Endothelial cell of umbilical vein (primary cell): ENCODE data around the gene THBS4. TPM values are rescaled to one million over a fixed set of nuclear protein-coding genes. Genes with fewer than 3 reads are reported as not detected.

Experiments
- BruUV-seq: library from RNA; stranded (reverse); fragments of 400-500 nt; replicated peaks from 2 replicates; lab custom pipeline; 2021; lab: Mats Ljungman, UMichigan
- CTCF ChIA-PET: fragments of 300-600, 350-600 bp; sonication (Branson Sonifier 250); formaldehyde crosslinking; loops from one replicate; lab custom pipeline; 2021; ENCODE audit warnings: antibody characterized with exemption, inconsistent platforms; lab: Charles Lee
- POLR2A ChIA-PET: fragments of 300-600, 350-600 bp; sonication (Branson Sonifier 250); formaldehyde crosslinking; loops from one replicate; lab custom pipeline; 2021; ENCODE audit warnings: antibody characterized with exemption, inconsistent platforms; lab: Charles Lee
- DNase-seq: peaks from one replicate; pipeline ENCODE4 v3.0.0-alpha.2; 2011; ENCODE audit warnings: low read depth, low spot score
- FAIRE-seq: peaks from 2 replicates; lab custom pipeline; 2011; peaks lifted over from hg19 to GRCh38; lab: Jason Lieb, UNC
- H2AFZ ChIP-seq: 2 replicates; pipeline ENCODE4 v1.6.0; 2012; ENCODE audit warnings: low read depth, low read length, control low read depth, inconsistent platforms
- H3K27ac ChIP-seq: 2 replicates; pipeline ENCODE4 v1.5.1; 2011; ENCODE audit warnings: low read depth, mild to moderate bottlenecking, control low read depth, low read length, moderate library complexity; ENCODE audit not compliant: insufficient read depth
- H3K27me3 ChIP-seq, 2 experiments: 2 replicates each; pipeline versions ENCODE4 v1.6.0 to v1.6.1; 2011; ENCODE audit warnings: low read length in 2 of 2, mixed read lengths in 1 of 2; ENCODE audit not compliant: control insufficient read depth in 2 of 2, insufficient read depth in 2 of 2
- H3K36me3 ChIP-seq, 2 experiments: 2 replicates in 1 of 2; 3 replicates in 1 of 2; pipeline ENCODE4 v1.5.1; 2011; ENCODE audit warnings: low read length in 2 of 2, mild to moderate bottlenecking in 1 of 2, moderate library complexity in 1 of 2; ENCODE audit not compliant: control insufficient read depth in 2 of 2, insufficient read depth in 2 of 2; ENCODE audit errors: extremely low read depth in 1 of 2
- H3K4me1 ChIP-seq: 3 replicates; pipeline ENCODE4 v1.5.1; 2011; ENCODE audit warnings: mild to moderate bottlenecking, low read length; ENCODE audit not compliant: control insufficient read depth, insufficient read depth; ENCODE audit errors: extremely low read depth
- H3K4me2 ChIP-seq: 2 replicates; pipeline ENCODE4 v1.6.1; 2011; ENCODE audit warnings: low read length, control low read depth, mixed read lengths; ENCODE audit not compliant: insufficient read depth
- H3K4me3 ChIP-seq, 3 experiments: fragments of 200-600 bp in 1 of 3; sonication (generic), shearing (Covaris generic) in 1 of 3; replicated peaks in 1 of 3; 2 replicates each; pipeline ENCODE4 v1.5.1; 2011 to 2016; ENCODE audit warnings: control low read depth in 3 of 3, low read length in 3 of 3, mild to moderate bottlenecking in 2 of 3, inconsistent platforms in 1 of 3, low read depth in 1 of 3, moderate library complexity in 1 of 3; ENCODE audit not compliant: insufficient read depth in 1 of 3
- H3K79me2 ChIP-seq: 2 replicates; pipeline ENCODE4 v1.6.0; 2012; ENCODE audit warnings: low read length, inconsistent platforms; ENCODE audit not compliant: control insufficient read depth, insufficient read depth
- H3K9ac ChIP-seq: replicated peaks from 2 replicates; pipeline ENCODE3; 2011; ENCODE audit warnings: low read length, control low read depth; ENCODE audit not compliant: insufficient read depth; ENCODE audit errors: extremely low read depth
- H3K9me1 ChIP-seq: replicated peaks from 3 replicates; pipeline ENCODE4 v1.6.0; 2011; ENCODE audit warnings: mild to moderate bottlenecking, low read length; ENCODE audit not compliant: control insufficient read depth, insufficient read depth; ENCODE audit errors: extremely low read depth
- H3K9me3 ChIP-seq: replicated peaks from 2 replicates; pipeline ENCODE4 v1.5.1; 2012; ENCODE audit warnings: low read length, inconsistent platforms; ENCODE audit not compliant: control insufficient read depth, insufficient read depth
- H4K20me1 ChIP-seq: replicated peaks from 2 replicates; pipeline ENCODE3; 2011; ENCODE audit warnings: mild to moderate bottlenecking, low read length; ENCODE audit not compliant: control insufficient read depth, insufficient read depth; ENCODE audit errors: extremely low read depth
- GATA2 ChIP-seq: IDR thresholded peaks from 2 replicates; pipeline ENCODE4 v1.7.0; 2011; ENCODE audit warnings: low read depth, mild to moderate bottlenecking, moderate library complexity, mixed read lengths, low read length; ENCODE audit not compliant: insufficient read length, insufficient read depth
- JUN ChIP-seq: IDR thresholded peaks from 2 replicates; pipeline ENCODE4 v1.6.1; 2011; ENCODE audit warnings: borderline replicate concordance, low read depth; ENCODE audit not compliant: insufficient read length, insufficient read depth
- MAX ChIP-seq: IDR thresholded peaks from 2 replicates; pipeline ENCODE4 v1.6.1; 2011; ENCODE audit not compliant: insufficient read depth, insufficient read length
- MYC ChIP-seq: IDR thresholded peaks from one replicate; pipeline ENCODE4 v1.6.1; 2011; ENCODE audit warnings: mild to moderate bottlenecking, low read depth, low read length
- dilution Hi-C: fragments of 300-500 bp; cut with MboI; formaldehyde crosslinking; loops from one replicate; pipeline ENCODE4 v1.15.0; 2019; ENCODE audit warnings: low sequenced_read_pairs; ENCODE audit not compliant: extremely low pct_ligation_motif_present
- intact Hi-C: fragments of 100-400 bp; cut with micrococcal nuclease; formaldehyde crosslinking; loops from one replicate; pipeline ENCODE4 v1.10.0; 2022
- polyA plus RNA-seq, 4 experiments: library from polyadenylated mRNA; depleted of rRNA in 3 of 4; stranded (reverse) in 3 of 4; unstranded in 1 of 4; fragments of >200 nt; gene quantifications; 2 replicates each; pipeline versions ENCODE4 v1.2.1 to v1.2.3, GENCODE V29; 2011 to 2012; ENCODE audit warnings: missing spikeins in 1 of 4
- total RNA-seq: library from RNA; stranded (reverse); gene quantifications from 2 replicates; pipeline ENCODE4 v1.2.3, GENCODE V29; 2021

The THBS4 gene
- total and polyA plus RNA-seq, 2 donors (not counting 3 experiments of a cell fraction or from before 2014, with no cell fraction given): not detected

GRCh38 chr5:80010754-80011392 lies 24.3 kb upstream of the THBS4 start:
- Histone ChIP-seq H4K20me1 (no peaks in the 10 kb centered on the region), H3K9ac (no peak overlapping the region), H3K27me3 (no peaks in the 10 kb centered on the region), H3K27ac (no peak overlapping the region), H3K36me3 (no peaks in the 10 kb centered on the region), H3K9me1 (no peaks in the 10 kb centered on the region), H3K4me2 (no peak overlapping the region), H2AFZ (no peak overlapping the region), H3K9me3 (no peaks in the 10 kb centered on the region), H3K4me1 (no peaks in the 10 kb centered on the region), H3K4me3 (no peak overlapping the region), H3K79me2 (no peaks in the 10 kb centered on the region)
- no peak for FAIRE-seq
- intact Hi-C loops (no loop called here), dilution Hi-C loops (no loop called here)
- CTCF ChIA-PET: no interaction called here
- BruUV-seq: no TSS peak
- no peak for TF ChIP-seq MYC
- POLR2A ChIA-PET: no interaction called here
- DNase-seq: no peak

- intact Hi-C loops: no loop called here
- Histone ChIP-seq H3K9me1 (no peaks in the 10 kb centered on the region), H3K4me2 (no peak overlapping the region), H3K9ac (no peak overlapping the region), H3K36me3 (no peaks in the 10 kb centered on the region), H3K79me2 (no peaks in the 10 kb centered on the region), H2AFZ (no peak overlapping the region), H4K20me1 (no peaks in the 10 kb centered on the region), H3K9me3 (no peaks in the 10 kb centered on the region), H3K4me1 (no peaks in the 10 kb centered on the region), H3K27ac (no peak overlapping the region), H3K4me3 (no peak overlapping the region), H3K27me3 (peaks cover 5 to 7% of the 10 kb centered on the region in 2 experiments)
- ChIA-PET CTCF (interaction anchor here (1.1 kb wide), 1 partner anchor 9 kb away, joined by 4 read pairs; no protein-coding TSS in a partner anchor), POLR2A (no interaction called here)
- BruUV-seq: no TSS peak
- DNase-seq (no peak), FAIRE-seq (no peak)
- no peak for TF ChIP-seq GATA2
- no peak for TF ChIP-seq MAX
- TF ChIP-seq JUN: no peak
- dilution Hi-C loops: no loop called here
Observed at GRCh38 chr5:80025069-80025468, 10.1 kb upstream of the THBS4 start.
